NCI-H128 (cell line): Measurements from ENCODE around the gene SYNGR3.

Experiments used
- DNase-seq: peaks from one replicate; lab custom pipeline; 2025; ENCODE audit not compliant: unreplicated experiment; lab: John Stamatoyannopoulos, UW

Gene SYNGR3

DNA sequence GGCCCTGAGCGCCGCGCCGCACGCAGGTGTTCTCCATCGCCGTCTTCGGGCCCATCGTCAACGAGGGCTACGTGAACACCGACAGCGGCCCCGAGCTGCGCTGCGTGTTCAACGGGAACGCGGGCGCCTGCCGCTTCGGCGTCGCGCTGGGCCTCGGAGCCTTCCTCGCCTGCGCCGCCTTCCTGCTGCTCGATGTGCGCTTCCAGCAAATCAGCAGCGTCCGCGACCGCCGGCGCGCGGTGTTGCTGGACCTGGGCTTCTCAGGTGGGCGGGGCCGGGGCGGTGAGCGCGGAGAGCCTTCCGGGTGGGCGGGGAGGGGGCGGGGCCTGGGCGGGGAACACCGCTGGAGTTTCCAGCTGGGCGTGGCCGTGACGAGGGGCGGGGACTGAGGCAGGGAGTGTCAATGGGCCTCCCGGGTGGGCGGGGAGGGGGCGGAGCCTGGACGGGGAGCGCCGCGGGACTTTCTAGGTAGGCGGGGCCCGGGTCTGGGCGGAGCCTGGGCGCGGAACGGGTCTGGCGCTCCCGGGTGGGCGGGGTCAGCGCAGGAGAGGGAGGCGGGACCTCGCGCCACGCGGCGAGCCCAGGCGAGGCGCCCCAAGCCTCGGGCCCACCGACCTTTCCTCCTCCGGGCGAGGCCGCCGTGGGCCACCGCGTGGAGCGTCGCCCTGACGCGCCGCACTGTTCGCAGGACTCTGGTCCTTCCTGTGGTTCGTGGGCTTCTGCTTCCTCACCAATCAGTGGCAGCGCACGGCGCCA, 2.4 kb downstream of the SYNGR3 start:
- DNase-seq, result no peak

DNA sequence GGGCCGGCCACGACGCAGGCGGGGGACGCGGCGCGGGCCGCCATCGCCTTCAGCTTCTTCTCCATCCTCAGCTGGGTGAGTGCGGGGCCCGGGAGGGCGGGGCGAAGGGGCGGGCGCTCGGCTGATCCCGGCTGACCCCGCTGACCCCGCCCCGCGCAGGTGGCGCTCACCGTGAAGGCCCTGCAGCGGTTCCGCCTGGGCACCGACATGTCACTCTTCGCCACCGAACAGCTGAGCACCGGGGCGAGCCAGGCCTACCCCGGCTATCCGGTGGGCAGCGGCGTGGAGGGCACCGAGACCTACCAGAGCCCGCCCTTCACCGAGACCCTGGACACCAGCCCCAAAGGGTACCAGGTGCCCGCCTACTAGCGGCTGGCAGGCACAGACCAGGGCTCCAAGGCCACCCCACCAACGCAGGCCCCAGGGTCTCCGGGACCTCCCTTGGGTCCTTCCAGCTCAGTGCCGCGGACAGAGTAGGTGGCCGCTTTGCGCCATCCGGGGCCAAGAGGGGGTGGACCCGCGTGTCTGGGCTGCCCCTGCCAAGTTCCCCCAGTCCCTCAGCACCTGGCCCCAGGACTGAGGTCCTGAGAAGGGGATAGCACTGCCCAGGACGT, 3.0 kb downstream of the SYNGR3 start:
- no peak for DNase-seq

DNA sequence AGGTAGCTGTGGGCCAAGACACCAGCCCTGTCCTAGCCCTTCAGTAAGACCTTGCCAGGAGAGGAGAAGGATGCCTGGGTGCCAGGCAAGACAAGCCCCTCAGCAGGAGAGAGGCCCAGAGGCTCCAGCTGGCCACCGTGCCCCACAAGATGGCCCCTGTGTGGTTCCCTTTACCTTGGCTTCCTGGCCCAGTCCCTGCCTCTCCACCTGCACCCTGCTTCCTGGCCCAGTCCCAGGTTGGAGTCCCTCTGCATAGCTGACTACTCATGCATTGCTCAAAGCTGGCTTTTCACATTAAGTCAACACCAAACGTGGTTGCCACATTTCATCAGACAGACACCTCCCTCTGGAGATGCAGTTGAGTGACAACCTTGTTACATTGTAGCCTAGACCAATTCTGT, 4.0 kb downstream of the SYNGR3 start:
- no peak for DNase-seq

DNA sequence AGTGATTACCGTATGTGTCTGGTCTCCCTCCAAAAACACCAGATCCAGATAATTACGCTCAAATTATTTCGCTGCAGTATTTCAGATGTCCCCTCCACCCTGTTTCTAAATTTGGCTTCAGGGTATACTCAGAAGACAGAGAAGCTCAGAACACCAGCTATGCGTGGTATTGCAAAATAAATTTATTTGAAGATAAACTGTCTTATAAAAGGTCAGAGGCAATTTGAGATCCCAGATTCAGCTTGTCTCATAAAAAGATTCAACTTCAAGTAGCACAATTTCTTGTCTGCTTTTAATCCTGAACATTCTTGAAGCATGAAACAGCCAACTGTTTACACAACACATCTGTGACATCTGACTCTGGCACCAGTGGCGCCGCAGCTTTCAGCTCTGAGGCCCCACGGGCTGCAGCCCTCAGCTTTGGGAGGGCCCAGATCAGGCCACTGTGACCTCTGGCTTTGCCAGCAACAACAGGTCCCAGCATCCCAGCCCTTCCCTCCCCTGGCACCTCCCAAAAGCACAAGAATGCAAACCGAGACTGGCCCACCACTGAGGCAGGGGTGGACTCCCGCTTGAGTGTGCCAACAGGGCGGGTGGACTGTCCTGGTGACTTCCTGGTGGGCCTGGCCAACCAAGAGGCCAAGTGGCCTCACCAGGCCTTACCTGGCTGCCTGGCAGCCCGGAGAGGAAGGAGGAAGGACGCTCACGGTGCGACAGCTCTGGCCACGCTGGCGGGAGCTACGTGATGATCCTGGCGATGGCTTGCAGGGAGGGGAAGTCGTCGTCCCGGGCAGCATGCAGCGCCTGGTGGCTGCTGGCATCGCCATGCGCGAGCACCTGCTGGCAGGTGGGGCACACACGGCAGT, 8.0 kb downstream of the SYNGR3 start:
- no peak for DNase-seq

DNA sequence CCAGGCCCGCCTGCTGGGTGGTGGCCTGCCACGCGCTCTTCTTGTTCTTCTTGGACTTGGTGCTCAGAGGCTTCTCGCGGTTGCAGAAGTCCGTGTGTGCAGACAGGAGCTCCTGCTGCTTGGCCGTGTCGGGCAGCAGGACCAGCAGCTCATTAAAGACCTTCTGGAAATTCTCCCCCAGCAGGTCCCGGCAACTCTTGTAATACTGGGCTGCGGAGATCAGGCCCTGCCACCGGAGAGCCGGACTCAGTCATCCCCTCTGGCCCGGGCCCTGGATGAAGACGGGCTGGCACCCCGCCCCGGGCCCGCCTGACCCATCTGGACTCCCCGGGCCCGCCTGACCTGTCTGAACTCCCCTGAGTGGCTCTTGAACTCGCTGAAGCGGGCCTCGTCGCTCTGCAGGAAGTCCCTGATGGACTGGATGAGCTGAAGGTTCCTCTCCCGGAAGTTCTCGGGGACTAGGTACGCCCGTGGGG, 8.6 kb downstream of the SYNGR3 start:
- no peak for DNase-seq

DNA sequence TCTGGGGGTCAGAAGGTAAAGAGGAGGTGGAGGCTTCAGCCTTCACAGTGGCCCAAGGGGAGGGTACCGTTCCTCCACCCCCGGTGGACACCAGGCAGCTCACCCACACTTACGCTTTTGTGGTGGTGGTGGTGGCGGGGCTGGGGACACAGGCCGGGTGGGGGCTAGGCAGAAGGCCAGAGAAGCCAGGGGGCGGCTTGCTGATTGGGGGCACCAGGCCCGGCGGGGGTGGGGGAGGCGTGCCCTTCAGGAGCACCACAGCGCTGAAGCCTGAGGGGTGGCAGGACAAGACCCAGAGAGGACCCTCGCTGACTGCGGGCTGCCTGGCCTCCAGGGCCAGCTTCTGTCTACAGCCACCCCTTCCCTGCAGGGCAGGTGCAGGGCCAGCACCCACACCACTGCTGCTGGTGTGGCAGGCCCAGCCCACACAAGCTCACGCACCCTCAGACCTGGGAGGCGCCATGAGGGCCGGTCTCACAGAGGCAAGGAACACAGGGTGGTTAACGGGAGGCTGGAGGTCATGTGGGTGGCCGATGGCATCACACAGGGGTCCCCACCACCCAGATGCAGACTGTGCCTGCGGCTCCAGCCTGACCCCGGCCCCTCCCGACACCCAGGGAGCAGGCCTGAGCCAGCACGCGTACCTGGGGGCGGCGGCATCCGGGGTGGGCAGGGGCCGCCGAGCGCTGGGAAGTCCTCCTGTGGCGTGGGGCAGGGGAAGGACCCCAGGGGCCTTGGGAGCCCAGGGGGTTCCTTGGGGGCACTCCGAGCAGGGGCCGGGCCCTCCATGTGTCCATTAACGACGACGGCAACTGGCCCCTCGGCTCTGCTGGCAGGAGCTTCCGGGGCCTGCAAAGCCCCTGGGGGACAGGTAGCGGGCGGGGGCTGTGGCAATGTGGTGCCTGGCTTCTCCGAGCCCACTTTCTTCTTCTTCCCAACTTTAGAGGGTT, 9.4 kb downstream of the SYNGR3 start:
- no peak for DNase-seq

DNA sequence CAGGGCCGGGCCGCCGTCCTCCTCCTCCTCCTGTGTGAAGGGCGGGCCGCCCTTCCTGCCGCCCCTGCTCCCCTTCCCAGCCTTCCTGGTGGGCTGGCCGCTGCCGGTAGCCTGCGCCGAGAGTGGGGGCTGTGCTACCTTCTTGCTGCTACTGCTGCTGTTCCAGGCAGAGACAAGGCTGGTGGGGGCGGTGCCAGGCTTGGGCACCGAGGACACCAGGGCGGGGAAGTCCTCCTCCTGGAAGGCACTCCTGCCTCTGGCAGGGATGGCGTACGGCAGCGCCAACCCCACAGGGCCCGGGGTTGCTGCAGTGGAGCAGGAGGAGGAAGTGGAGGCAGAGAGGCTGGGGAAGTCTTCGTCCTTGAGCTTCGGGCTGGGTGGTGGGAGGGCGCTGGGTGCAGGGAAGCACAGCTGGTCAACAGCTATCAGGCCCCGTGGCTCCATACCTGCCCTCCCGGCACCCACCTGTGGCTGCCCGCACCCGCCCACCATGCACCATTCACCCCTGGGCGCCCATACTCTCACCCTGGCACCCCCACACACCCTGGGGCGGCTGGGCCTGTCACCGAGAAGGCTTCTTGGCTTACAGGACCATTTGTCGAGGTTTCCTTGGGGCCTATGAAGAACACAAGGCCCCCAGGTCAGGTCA, 10.2 kb downstream of the SYNGR3 start:
- DNase-seq, result no peak

DNA sequence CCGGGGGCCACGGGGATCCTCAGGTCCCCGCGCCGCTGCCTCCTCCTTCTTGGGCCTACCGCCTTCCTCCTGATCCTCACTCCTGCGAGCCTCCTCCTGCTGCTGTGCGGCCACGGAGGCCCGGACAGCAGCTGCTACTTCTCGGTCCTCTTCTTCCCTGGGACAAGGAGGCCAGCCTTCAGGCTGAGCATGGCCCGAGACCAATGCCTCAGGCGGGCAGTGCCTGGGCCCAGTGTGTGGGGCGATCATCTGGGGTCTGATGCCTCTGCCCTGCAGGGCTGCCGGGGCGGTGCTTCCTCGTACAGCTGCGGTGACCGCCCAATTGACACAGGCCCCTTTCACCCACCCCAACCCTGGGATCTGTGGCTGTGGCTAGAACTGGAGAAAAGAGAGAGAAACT, 11.3 kb downstream of the SYNGR3 start:
- DNase-seq, result no peak

DNA sequence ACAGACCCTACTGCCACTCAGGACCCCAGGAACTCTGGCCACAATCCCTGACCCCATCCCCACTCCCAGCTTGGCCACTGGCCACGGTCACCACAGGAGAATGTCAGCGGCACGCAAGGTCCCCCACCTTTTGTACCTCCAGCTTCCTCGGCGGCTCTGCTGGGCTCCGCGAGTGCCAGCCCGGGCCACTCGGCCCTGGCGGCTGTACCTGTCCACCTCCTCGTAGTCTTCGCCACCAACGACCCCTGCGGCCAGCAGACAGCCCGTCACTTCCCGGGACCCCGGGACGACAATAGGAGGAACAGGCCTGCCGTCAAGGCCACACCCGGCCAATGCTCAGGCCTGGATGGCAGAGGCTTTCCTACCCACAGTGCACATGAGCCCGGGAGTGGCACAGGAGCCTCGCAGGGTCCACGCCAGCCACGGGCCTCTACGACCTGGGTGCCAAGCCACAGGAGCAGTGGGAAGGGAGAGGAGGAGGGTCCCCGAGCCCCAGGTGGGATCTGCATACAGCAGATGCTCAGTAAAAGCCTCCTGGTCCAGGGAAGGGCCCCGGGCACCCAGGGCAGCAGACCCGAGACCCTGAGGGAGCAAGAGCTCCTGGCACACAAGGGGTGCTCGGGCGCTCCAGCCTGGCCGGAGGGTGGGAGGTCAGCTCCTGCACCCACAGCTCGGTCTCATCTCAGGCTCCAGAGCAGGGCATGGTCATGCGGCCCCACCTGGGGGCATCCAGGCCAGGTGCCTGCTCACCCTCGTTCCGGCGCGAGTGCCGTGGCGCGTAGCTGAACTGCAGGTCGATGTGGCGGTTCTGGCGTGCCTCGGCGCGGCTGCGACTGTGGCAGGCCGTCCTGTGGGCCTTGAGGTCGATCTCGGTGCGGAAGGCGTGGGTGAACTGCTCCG, 11.9 kb downstream of the SYNGR3 start:
- no peak for DNase-seq

DNA sequence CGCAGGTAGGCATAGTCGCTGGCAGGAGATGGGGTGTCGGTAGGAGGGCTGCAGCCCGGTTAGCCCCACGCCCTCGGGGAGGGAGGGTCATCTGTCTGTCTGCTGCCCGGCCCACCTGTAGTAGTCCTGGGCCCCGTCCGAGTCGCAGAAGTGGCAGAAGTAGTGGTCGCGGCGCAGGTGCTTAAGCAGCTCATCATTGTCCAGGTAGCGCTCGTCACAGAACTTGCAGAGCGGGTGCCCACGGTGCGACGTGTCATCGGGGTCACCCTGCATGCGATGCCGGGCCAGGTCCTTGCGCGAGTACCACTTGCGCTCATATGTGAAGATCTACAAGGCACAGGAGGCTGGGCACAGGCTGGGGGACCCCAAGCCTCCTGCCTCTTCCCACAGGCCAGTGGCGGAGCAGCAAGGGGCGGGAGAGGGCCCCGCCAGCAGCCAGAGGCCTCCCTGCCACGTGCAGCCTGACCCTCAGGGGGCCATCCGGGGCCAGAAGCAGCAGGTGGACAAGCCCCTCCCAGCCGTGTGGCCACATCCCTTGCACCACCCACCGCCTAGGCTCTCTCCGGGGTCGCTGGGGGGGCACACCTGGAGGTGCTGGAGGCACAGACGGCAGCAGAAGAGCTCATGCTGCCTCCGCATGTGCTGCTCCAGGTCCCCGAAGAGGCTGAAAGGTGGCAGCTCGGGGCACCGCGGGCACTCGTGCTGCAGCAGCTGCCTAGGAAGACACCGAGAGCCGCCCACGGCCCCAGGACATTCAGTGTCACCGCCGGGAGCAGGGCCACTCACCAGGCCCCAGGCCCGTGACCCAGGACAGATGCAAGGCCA, 12.8 kb downstream of the SYNGR3 start:
- no peak for DNase-seq

DNA sequence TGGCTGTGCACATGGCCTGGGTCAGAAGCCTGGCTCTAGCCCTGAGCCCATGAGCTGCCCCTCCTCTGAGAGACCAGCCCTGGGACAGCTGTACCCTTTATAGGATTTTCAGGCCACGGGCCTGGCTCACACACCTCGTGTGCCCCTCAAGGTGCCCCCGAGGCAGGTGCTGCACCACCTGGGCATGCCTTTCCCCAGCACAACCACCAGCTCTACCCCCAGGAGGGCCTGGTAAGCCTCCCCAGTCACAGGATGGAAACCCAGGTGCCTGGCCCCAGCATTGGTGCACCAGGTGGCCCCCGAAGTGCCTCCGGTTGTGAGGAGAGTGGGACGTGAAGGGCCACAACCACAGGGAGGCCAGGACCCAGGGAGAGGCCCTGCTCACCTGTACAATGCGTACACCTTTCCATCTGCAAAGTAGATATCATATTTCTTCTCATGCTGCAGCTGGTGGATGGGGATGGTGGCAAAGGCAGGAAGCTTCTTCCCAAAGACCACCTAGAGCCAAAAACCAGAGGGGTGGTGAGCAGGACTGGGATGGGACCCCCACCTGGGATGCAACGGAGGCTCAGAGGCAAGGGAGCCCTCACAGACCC, 13.6 kb downstream of the SYNGR3 start:
- no peak for DNase-seq

DNA sequence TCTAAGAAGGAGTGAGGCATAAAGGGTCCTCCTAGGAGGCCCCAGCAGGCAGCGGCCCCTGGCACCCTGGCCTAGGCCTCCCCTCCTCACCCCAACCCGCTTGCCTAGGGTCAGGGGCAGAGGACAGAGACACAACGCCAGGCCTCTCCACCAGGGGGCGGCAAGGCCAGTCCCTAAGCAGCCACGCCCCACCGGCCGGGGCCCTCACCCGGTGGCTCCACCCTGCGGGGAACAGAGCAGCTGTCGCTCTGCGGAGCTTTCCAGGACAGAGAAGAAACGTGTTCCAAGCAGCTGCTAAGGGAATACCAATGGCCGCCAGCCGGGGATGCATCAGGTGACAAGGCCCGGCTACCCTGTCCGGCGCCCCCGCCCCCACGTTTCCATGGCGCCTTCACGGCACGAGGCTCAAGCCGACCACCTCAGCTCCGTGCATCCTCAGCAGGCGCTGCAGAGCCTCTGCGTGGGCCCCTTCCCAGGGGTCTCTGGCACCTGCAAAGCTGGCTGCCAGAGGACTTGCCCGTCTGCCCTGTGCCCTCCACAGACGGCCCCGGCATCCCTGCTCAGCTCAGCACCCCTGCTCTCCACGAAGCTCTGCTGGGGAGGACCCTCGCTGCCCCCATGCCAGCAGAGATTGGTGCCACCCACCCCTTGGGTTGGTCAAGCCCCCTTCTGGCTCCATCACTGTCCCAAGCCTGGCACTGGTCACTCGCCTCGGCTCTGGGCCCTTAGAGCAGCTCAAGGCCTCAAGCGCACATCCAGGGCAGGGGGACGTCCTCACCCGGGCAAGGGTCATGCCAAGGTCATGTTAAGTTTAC, 14.3 kb downstream of the SYNGR3 start:
- DNase-seq, result peak; percentile 42

DNA sequence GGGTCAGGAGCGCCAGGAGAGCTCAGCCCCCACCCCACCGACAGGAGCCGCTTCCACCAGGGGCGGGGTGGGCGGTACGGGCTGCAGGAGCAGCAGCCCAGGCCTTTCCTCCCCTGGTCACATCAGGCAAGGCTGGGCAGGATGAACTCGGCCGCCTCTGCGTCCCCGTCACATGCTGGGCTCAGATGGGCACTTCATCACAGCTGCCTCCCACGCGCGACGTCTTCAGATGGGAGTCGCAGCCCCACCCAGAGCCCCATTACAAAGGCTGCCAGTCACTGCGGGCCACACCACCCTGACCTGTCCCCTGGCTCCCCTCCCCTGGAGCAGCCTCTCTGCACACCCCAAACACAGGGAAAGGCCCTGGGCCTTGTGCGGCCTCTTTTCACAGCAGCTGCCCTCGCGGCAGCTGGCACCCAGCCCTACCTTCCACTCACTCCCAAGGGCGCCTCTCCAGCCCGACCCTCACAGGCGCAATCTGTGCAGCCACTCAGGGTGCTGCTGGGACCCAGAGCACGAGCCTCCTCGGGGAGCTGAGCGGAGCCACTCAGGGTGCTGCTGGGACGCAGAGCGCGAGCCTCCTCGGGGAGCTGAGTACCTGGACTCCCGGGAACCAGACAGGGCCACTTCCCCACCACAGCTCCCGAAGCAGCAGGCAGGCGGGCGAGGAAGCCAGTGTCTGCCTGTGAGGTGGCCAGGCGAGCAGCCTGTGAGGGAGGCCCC, 15.2 kb downstream of the SYNGR3 start:
- DNase-seq, result no peak

DNA sequence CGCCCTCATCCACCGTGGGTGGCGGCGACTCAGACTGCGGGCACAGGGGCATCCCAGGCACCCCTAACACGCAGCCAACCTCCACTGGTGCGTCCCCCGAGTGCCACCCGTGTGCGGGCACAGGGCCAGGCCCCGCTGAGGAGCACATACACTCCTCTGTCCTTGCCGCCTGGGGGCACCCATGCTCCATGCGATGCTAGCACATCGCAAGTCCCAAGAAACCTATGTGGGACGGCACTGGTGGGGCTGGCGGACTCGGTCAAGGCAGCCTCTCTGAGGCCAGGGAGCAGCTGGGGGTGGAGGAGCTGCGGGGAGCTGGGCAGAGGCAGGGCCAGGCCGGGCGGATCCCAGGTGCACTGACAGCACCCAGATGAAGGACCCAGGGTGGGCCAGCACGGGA, 15.9 kb downstream of the SYNGR3 start:
- DNase-seq, result no peak

DNA sequence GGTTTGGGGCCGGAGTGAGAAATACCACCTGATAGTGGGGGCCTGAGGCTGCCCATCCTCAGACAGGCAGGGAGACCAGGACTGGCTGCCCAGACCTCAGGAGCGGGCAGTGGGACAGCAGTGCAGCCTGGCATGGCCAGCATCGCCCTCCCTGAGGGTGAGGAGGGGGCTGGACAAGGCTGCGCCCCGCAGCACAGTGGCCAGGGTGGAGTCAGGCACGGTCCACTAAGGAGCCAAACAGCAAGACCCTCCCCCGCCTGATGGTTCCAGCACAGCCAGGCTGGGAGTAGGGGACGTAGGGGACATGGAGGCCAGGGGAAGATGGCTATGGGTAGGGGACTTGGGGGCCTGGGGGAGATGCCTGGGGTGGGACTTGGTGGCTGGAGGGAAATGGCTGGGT, 16.5 kb downstream of the SYNGR3 start:
- DNase-seq, result no peak

DNA sequence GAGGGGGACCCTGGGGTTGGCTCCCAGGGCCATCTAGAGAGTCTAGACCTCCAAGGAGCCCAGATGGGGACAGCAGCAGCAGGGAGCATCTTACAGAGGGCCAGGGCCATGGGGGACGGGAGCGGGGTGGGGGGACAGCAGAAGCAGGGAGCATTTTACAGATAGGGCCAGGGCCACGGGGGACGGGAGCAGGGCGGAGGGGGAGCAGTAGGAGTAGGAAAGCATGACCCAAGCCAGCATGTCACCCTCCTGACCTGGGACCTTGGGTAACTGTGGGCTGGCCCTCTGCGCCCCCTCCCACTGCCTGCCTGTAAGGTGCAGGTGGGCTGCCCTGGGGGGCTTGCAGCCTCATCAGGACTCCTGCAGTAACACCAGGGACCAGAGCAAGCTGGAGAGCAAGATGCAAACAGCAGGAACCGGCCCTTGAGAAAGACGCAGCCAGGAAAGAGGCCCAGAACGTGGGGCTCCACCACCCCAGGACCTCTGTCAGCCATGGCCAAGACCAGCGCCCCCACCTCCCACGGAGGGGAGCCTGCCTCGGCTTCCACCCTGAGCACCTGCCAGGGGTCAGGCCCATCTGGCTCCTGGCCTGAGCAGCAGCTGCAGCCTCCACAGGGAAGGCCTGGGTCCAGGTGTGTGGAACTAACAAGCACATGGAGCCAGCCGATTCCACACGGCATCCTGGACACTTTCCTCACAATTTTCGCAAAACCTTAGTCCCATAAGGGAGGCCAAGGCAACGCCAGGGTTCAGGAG, 17.5 kb downstream of the SYNGR3 start:
- no peak for DNase-seq
